GM20431 (cell line): ENCODE data around the gene KRTAP10-5.

Source experiments
- in situ Hi-C: fragments of 300-500 bp; cut with MseI, MboI; formaldehyde crosslinking; loops from one replicate; pipeline ENCODE4 v1.15.0; 2020; ENCODE audit warnings: low sequenced_read_pairs; ENCODE audit not compliant: unreplicated experiment

Gene KRTAP10-5

GRCh38 chr21:44533121-44533890, 47.1 kb downstream of the KRTAP10-5 start:
- in situ Hi-C loops: no loop called here

DNA sequence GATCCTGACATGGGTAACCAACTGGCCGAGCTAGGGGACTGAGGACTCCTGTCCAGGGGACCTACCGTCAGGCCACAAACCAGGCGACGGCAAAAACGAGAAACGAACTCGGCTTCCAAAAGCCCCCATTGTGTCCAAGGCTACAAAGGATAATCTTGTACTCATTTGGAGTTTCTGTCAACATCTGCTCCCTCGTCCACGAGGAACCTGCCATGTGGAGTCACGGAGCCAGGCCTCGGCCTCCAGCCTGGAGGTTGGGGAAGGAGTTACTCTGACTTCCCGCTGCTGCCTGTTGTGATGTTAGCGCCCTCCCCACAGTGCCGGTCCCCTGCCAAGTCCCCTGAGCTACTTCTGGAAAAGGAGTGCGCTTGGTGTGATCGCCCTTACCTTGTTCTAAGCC, 47.7 kb downstream of the KRTAP10-5 start:
- in situ Hi-C loops: no loop called here

DNA sequence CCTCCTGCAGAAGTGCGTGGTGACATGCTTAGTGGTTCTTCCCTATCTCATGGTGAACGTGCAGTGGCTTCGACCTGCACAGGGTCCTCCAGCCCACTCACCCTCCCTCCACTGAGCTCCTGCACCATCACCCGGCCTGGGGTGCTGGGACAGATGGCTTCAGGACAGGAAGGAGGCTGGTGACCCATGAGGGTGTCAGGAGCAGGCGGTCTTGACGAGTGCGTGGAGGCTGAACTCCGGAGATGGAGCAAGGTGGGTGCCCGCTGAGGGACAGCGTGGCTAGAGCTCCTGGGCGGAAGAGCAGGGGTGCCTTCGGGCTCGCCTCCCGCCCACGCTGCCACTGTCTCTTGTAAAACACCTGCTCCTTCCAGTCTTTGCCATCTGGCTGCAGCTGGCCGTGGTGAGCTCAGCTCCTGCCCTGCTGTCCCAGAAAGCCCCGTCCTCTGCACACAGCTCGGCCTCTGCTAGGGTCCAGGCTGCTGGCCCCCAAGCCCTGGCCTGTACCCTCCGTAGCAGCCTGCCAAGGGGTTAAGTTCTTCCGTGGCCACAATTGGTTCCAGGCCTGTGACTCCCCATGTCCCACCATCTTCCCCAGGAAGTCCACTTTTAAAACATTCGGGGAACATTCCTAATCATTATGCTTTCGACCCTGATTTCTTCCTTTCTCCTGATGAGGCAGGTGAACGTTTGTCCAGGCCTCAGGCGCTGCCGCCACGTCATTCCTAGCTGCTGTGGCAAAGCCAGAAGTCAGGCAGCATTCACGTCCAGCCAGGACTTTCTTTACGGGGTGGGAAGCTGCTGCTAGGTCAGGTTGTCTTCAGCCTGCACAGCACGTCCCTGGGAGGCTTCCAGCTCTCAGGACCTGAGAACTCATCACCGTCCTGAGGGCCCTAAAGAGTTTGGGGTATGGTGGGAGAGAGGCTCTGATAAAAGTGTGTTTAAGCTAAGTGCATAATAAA, 48.5 kb downstream of the KRTAP10-5 start:
- in situ Hi-C loops: no loop called here

DNA sequence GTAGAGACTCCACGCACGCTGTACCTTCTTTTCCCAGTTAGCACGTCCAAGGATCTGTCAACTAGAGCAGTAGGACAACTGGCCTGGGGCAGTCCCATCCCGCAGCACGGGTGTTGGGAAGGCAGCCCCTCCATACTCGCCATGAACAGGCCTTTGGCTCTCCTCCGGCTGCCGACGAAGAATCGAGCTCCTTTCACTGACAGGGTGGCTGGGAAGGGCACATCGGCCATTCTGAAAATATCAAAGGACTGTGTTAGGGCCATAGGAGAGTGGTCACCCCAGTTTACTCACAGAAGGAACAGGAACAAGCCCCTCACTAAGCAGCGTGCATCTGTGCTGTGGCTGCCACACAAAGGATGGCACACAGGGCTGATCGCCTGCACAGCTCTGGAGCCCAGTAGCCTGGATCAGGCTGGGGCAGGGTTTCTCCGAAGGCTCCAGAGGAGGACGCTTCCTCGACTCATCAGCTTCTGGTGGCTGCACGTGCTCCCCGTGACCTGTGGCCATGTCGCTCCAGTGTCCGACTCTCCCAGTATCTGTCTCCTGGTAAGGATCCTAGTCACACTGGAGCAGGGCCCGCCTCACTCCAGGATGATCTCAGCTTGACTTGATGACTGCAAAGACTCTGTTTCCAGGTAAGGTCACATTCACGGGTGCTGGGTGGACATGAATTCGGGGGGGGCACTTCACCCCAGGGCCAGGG, 49.4 kb downstream of the KRTAP10-5 start:
- in situ Hi-C loops: no loop called here

GRCh38 chr21:44530221-44530902, 50.0 kb downstream of the KRTAP10-5 start:
- in situ Hi-C loops: no loop called here

- in situ Hi-C loops: no loop called here
Measured at GRCh38 chr21:44529503-44530125, 50.8 kb downstream of the KRTAP10-5 start.
